ENCODE measurements around the gene C5AR1.
A peak's percentile ranks its signal among the peaks of the same experiment; 100 is the strongest.
"Not testable (repeated sequence)": the region's sequence is repeated elsewhere in the genome, so short reads cannot be mapped to it uniquely, and the experiment has no call there.

C5AR1 gene

GRCh38 chr19:47272448-47273312 is 37.0 kb upstream of the C5AR1 start:
- peak overlapping the region; percentile 91 for H3K9ac ChIP-seq (ENCODE audit: low read length)
- H3K4me3 ChIP-seq (ENCODE audit: low read depth, low read length) = peak overlapping the region; percentile 90
- no peaks in the 10 kb centered on the region for H3K9me3 ChIP-seq (ENCODE audit: control insufficient read depth, insufficient read depth, low read depth, low read length)
- H3K27me3 ChIP-seq (ENCODE audit: control insufficient read depth, insufficient read depth, low read length) = peaks cover 11% of the 10 kb centered on the region
- peak overlapping the region; percentile 93; the same call in 1 of the 2 replicates for H3K27ac ChIP-seq (ENCODE audit: low read depth, low read length)
- H3K4me1 ChIP-seq (ENCODE audit: control insufficient read depth, insufficient read depth, low read length) = peaks cover 16% of the 10 kb centered on the region
- peaks cover 29% of the 10 kb centered on the region for H3K36me3 ChIP-seq (ENCODE audit: control insufficient read depth, insufficient read depth, low read length)

- Histone ChIP-seq H3K27me3 (ENCODE audit: control insufficient read depth, insufficient read depth, low read length) (peaks cover 11% of the 10 kb centered on the region), H3K4me1 (ENCODE audit: control insufficient read depth, insufficient read depth, low read length) (peaks cover 16% of the 10 kb centered on the region), H3K9ac (ENCODE audit: low read length) (peak overlapping the region; percentile 91), H3K36me3 (ENCODE audit: control insufficient read depth, insufficient read depth, low read length) (peaks cover 23% of the 10 kb centered on the region), H3K4me3 (ENCODE audit: low read depth, low read length) (peak overlapping the region; percentile 90), H3K9me3 (ENCODE audit: control insufficient read depth, insufficient read depth, low read depth, low read length) (no peaks in the 10 kb centered on the region), H3K27ac (ENCODE audit: low read depth, low read length) (peak overlapping the region; percentile 93; the same call in 1 of the 2 replicates)
These were observed 36.2 kb upstream of the C5AR1 start for GRCh38 chr19:47273313-47274070.

GRCh38 chr19:47274071-47274890 is 35.4 kb upstream of the C5AR1 start, which contains the start of gene INAFM1:
Gene INAFM1, plus strand, starts transcription at chr19:47274885. Its CDS starts 35 bp downstream, at chr19:47274920.
- Histone ChIP-seq H3K36me3 (ENCODE audit: control insufficient read depth, insufficient read depth, low read length) (peaks cover 20% of the 10 kb centered on the region), H3K9me3 (ENCODE audit: control insufficient read depth, insufficient read depth, low read depth, low read length) (no peaks in the 10 kb centered on the region), H3K9ac (ENCODE audit: low read length) (peak within 1 kb of the TSS; percentile 91), H3K27me3 (ENCODE audit: control insufficient read depth, insufficient read depth, low read length) (peaks cover 11% of the 10 kb centered on the region), H3K4me3 (ENCODE audit: low read depth, low read length) (peak within 1 kb of the TSS; percentile 90), H3K27ac (ENCODE audit: low read depth, low read length) (peak within 1 kb of the TSS; percentile 93; the same call in 1 of the 2 replicates), H3K4me1 (ENCODE audit: control insufficient read depth, insufficient read depth, low read length) (peaks cover 16% of the 10 kb centered on the region)

- no peaks in the 10 kb centered on the region for H3K9me3 ChIP-seq (ENCODE audit: control insufficient read depth, insufficient read depth, low read depth, low read length)
- peaks cover 11% of the 10 kb centered on the region for H3K27me3 ChIP-seq (ENCODE audit: control insufficient read depth, insufficient read depth, low read length)
- peak overlapping the region; percentile 49 for H3K9ac ChIP-seq (ENCODE audit: low read length)
- no peak overlapping the region for H3K27ac ChIP-seq (ENCODE audit: low read depth, low read length)
- peaks cover 13% of the 10 kb centered on the region for H3K36me3 ChIP-seq (ENCODE audit: control insufficient read depth, insufficient read depth, low read length)
- H3K4me3 ChIP-seq (ENCODE audit: low read depth, low read length) = peak overlapping the region; percentile 82
- peaks cover 16% of the 10 kb centered on the region for H3K4me1 ChIP-seq (ENCODE audit: control insufficient read depth, insufficient read depth, low read length)
These were observed 34.5 kb upstream of the C5AR1 start for GRCh38 chr19:47274891-47275761.

- Histone ChIP-seq H3K9ac (ENCODE audit: low read length) (no peak overlapping the region), H3K4me3 (ENCODE audit: low read depth, low read length) (peak overlapping the region; percentile 82; the same call in 1 of the 2 replicates), H3K27me3 (ENCODE audit: control insufficient read depth, insufficient read depth, low read length) (peaks cover 11% of the 10 kb centered on the region), H3K36me3 (ENCODE audit: control insufficient read depth, insufficient read depth, low read length) (peaks cover 5% of the 10 kb centered on the region), H3K9me3 (ENCODE audit: control insufficient read depth, insufficient read depth, low read depth, low read length) (no peaks in the 10 kb centered on the region), H3K27ac (ENCODE audit: low read depth, low read length) (no peak overlapping the region), H3K4me1 (ENCODE audit: control insufficient read depth, insufficient read depth, low read length) (peaks cover 16% of the 10 kb centered on the region)
These were observed 33.7 kb upstream of the C5AR1 start for GRCh38 chr19:47275791-47276461.

- H3K27ac ChIP-seq (ENCODE audit: low read depth, low read length); H3K9me3 ChIP-seq (ENCODE audit: control insufficient read depth, insufficient read depth, low read depth, low read length); H3K9ac ChIP-seq (ENCODE audit: low read length); H3K4me3 ChIP-seq (ENCODE audit: low read depth, low read length); H3K36me3 ChIP-seq (ENCODE audit: control insufficient read depth, insufficient read depth, low read length): not testable (repeated sequence)
- peaks cover 11% of the 10 kb centered on the region for H3K27me3 ChIP-seq (ENCODE audit: control insufficient read depth, insufficient read depth, low read length)
- peaks cover 16% of the 10 kb centered on the region for H3K4me1 ChIP-seq (ENCODE audit: control insufficient read depth, insufficient read depth, low read length)
These were observed 33.1 kb upstream of the C5AR1 start for GRCh38 chr19:47276513-47276912.

- Histone ChIP-seq H3K4me3 (ENCODE audit: low read depth, low read length) (no peak overlapping the region), H3K9ac (ENCODE audit: low read length) (no peak overlapping the region), H3K27ac (ENCODE audit: low read depth, low read length) (no peak overlapping the region), H3K4me1 (ENCODE audit: control insufficient read depth, insufficient read depth, low read length) (peaks cover 4% of the 10 kb centered on the region), H3K9me3 (ENCODE audit: control insufficient read depth, insufficient read depth, low read depth, low read length) (no peaks in the 10 kb centered on the region), H3K27me3 (ENCODE audit: control insufficient read depth, insufficient read depth, low read length) (peaks cover 7% of the 10 kb centered on the region), H3K36me3 (ENCODE audit: control insufficient read depth, insufficient read depth, low read length) (no peaks in the 10 kb centered on the region)
These were observed 29.4 kb upstream of the C5AR1 start for GRCh38 chr19:47280183-47280797.

- H3K9ac ChIP-seq (ENCODE audit: low read length) = no peak overlapping the region
- no peak overlapping the region for H3K4me3 ChIP-seq (ENCODE audit: low read depth, low read length)
- no peaks in the 10 kb centered on the region for H3K4me1 ChIP-seq (ENCODE audit: control insufficient read depth, insufficient read depth, low read length)
- no peaks in the 10 kb centered on the region for H3K27me3 ChIP-seq (ENCODE audit: control insufficient read depth, insufficient read depth, low read length)
- H3K36me3 ChIP-seq (ENCODE audit: control insufficient read depth, insufficient read depth, low read length) = no peaks in the 10 kb centered on the region
- H3K27ac ChIP-seq (ENCODE audit: low read depth, low read length) = no peak overlapping the region
- H3K9me3 ChIP-seq (ENCODE audit: control insufficient read depth, insufficient read depth, low read depth, low read length) = no peaks in the 10 kb centered on the region
These were observed 26.1 kb upstream of the C5AR1 start for GRCh38 chr19:47283405-47284059.

GRCh38 chr19:47284324-47284899 is 25.2 kb upstream of the C5AR1 start:
- no peak overlapping the region for H3K27ac ChIP-seq (ENCODE audit: low read depth, low read length)
- H3K9me3 ChIP-seq (ENCODE audit: control insufficient read depth, insufficient read depth, low read depth, low read length) = no peaks in the 10 kb centered on the region; the same call in 1 of the 2 replicates
- no peak overlapping the region for H3K9ac ChIP-seq (ENCODE audit: low read length)
- no peak overlapping the region for H3K4me3 ChIP-seq (ENCODE audit: low read depth, low read length)
- H3K27me3 ChIP-seq (ENCODE audit: control insufficient read depth, insufficient read depth, low read length) = no peaks in the 10 kb centered on the region
- no peaks in the 10 kb centered on the region for H3K36me3 ChIP-seq (ENCODE audit: control insufficient read depth, insufficient read depth, low read length)
- no peaks in the 10 kb centered on the region; the same call in 1 of the 2 replicates for H3K4me1 ChIP-seq (ENCODE audit: control insufficient read depth, insufficient read depth, low read length)

Data from HUES6 (cell line).